Stimulated activated CD4-positive, alpha-beta T cell treated with anti-CD3 and anti-CD28 coated beads, Interleukin-15, amount 100 ng/mL, for 48 hours (primary cell): ENCODE data around the gene HS3ST6.
"Not testable (repeated sequence)": the region's sequence is repeated elsewhere in the genome, so short reads cannot be mapped to it uniquely, and the experiment has no call there.

Experiments used
- DNase-seq, 2 donors: peaks; one replicate each; pipeline ENCODE4 v3.0.0-alpha.2; 2020; ENCODE audit warnings: low read depth in 2 of 2

HS3ST6 gene

GRCh38 chr16:1907226-1907860 lies 10.9 kb downstream of the HS3ST6 start:
- no peak for DNase-seq

- no peak for DNase-seq
These were observed 11.4 kb downstream of the HS3ST6 start for GRCh38 chr16:1906846-1907165.

- no peak for DNase-seq
These were observed 12.0 kb downstream of the HS3ST6 start for GRCh38 chr16:1906055-1906845.

- DNase-seq: no peak
These were observed 14.1 kb downstream of the HS3ST6 start for GRCh38 chr16:1903845-1904840.

GRCh38 chr16:1903220-1903574 lies 15.0 kb downstream of the HS3ST6 start:
- DNase-seq: no peak

- DNase-seq: no peak
These were observed 15.5 kb downstream of the HS3ST6 start for GRCh38 chr16:1902547-1903219.

- no peak for DNase-seq
These were observed 17.8 kb downstream of the HS3ST6 start for GRCh38 chr16:1900452-1900774.

GRCh38 chr16:1899641-1900451 lies 18.4 kb downstream of the HS3ST6 start:
- no peak for DNase-seq

GRCh38 chr16:1897692-1898091 lies 20.5 kb downstream of the HS3ST6 start:
- DNase-seq: not testable (repeated sequence)

- no peak for DNase-seq
These were observed 22.1 kb downstream of the HS3ST6 start for GRCh38 chr16:1895949-1896675.

- DNase-seq: no peak
These were observed 23.1 kb downstream of the HS3ST6 start for GRCh38 chr16:1895068-1895467.

GRCh38 chr16:1890708-1891050 lies 27.5 kb downstream of the HS3ST6 start:
- no peak for DNase-seq

GRCh38 chr16:1890024-1890707 lies 28.0 kb downstream of the HS3ST6 start:
- DNase-seq: no peak

- no peak for DNase-seq
These were observed 30.4 kb downstream of the HS3ST6 start for GRCh38 chr16:1887711-1888354.

GRCh38 chr16:1884889-1885288 lies 33.3 kb downstream of the HS3ST6 start:
- DNase-seq: no peak

GRCh38 chr16:1884155-1884760 lies 34.0 kb downstream of the HS3ST6 start:
- DNase-seq: no peak

- DNase-seq: not testable (repeated sequence)
These were observed 37.0 kb downstream of the HS3ST6 start for GRCh38 chr16:1881172-1881571.

GRCh38 chr16:1879477-1879876 lies 38.7 kb downstream of the HS3ST6 start:
- DNase-seq: no peak

GRCh38 chr16:1878256-1878655 lies 40.0 kb downstream of the HS3ST6 start:
- DNase-seq: no peak
